NCI-H128 (cell line): ENCODE data around the gene AGAP1.

Experiments
- DNase-seq: peaks from one replicate; lab custom pipeline; 2025; ENCODE audit not compliant: unreplicated experiment; lab: John Stamatoyannopoulos, UW

The AGAP1 gene

DNA sequence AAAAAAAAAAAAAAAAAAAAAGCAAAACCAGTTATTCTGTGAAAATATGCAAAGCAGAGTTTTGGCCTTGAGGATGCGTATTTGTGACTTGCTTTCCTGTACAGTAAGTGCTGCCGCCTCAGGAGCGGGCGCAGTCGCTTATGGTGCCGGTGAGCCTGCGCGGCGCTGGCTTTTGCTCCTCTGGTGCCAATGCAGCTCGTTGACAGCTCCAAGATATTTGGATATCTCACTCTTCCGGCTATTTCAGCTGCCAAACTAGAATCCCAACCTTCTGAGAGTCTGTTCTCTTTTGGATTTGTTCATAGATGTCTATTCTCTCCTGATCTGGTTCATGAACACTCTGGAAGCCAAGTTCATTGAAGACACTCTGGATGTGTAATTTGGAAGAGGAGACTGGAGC, 184.1 kb downstream of the AGAP1 start:
- no peak for DNase-seq

DNA sequence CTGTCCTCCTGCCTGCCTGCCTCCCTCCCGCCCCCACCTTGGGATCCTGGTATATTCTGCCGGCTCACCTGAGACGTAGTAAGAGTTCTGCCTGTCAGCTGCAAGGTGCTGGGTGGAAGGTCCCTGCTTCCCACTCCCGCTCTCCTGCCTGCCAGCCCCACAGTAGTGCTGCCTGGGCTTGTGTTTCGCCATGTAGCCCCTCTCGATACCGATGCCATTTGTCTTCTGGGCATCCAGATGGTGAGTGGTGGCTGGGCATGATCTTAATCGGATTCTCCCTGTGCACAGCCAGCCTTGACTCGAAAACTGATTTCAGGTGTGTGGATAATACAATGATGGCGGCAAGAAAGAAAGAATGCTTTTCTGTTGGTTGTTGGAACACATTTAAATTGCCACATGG, 184.9 kb downstream of the AGAP1 start:
- no peak for DNase-seq

DNA sequence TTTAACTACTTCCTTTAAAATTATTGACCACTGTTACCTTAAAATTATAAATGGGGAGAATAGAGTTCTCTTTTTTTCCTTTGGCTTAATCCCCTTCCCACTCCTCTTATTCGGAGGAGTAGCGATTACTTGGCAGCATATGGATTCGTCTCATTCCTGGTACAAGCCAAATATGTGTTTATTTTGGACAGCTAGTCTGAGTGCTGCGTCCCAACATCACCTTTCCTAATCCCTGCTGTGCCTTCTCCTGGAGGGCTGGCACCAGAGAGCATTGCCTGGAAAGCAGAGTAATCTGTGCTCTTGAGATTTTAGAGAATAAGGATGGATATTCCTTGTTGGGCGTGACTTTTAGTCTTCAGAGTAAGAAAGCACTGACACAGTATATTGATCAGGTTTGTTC, 185.6 kb downstream of the AGAP1 start:
- no peak for DNase-seq

DNA sequence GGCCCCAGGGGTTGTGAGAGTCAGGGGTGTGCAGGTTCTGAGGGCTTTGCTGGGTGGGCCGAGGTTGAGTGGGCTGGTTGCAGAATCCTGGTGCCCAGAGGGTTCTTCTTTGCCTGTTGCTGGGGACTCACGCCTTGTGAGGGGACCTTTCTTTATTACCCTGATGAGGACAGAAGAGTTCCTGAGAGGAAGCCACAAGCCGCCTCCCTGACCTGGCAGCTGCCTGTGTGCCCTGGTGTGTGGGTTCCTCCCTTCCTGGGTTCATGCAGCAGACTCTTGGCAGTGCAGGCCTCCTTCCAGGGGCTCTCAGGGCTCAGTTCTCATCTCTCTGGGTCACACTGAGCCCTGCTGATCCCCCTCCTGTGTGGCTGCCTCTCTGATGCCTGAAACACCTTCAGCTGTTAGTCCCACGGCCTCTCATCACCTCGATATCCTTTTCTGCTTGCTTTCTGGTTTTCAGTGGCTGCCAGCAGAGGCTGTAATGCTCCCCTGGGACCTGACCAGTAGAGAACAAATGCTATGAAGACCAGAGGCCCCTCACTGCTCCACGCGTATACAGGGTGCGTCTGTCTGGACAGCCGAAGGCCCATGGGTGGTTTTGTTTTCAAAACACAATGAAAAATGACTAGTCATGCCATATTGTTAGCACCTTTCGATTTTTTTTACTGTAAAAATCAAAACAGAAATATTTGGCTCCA, 191.3 kb downstream of the AGAP1 start:
- no peak for DNase-seq

DNA sequence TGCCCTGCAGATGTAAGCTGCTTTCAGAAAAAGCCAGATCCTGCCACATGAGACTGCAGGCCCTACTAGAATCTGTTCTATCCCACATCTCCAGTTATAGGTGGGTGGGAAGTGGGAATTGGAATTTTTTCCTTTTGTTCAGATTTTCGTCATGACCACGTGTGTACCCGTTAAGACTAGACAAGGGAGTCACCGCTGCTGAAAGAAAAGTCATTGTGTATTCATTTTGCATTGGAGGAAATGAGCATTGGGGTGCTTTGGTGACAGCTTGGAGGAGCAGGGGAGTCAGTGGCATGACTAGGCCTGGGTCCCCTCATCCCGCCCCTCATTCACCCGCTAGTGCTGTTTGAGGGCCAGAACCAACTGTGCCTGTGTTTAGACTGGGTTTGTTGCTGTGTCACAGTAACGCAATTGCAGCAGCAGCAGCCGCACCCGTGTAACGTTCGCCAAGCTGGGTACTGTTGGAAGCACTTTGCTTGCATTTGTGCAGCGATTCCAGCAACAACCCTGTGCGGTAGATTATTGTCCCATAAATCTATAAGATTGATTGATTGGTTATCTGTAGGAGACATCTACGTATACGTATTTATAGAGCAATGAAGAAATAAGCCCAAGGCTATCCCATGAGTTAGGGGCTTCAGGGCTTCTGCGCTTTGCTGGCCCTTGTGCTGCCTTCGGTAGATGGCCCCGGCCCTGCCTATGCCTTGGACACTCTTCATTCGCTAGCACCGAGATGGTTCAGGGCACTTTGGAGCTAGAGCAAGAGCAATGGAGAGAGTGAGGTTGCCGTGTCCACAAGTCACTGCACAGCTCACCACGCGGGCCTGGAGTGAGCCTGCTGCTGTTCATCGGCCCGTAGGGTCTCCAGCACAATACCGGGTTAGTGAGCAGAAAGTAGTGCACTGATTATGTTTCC, 194.9 kb downstream of the AGAP1 start:
- no peak for DNase-seq

DNA sequence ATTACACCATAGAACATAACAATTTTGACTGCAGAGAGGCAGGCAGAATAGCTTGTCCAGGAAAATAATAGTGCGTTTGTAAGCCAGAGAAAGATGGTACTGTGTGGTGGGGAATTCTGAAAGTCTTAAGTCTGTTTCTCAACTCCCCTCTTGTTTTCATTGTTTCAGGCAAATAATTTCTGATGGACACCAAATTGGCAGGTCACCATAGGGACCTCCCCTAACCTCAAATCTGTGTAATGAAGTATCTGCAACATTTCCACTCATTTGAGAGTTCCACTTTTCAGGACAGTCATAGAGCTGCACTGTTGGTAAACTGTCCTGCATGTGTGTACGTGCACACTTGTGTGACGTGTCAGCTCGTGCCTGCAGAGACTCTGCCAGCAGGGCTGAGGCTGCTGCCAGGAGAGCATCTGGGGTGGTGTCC, 195.6 kb downstream of the AGAP1 start:
- DNase-seq: no peak

DNA sequence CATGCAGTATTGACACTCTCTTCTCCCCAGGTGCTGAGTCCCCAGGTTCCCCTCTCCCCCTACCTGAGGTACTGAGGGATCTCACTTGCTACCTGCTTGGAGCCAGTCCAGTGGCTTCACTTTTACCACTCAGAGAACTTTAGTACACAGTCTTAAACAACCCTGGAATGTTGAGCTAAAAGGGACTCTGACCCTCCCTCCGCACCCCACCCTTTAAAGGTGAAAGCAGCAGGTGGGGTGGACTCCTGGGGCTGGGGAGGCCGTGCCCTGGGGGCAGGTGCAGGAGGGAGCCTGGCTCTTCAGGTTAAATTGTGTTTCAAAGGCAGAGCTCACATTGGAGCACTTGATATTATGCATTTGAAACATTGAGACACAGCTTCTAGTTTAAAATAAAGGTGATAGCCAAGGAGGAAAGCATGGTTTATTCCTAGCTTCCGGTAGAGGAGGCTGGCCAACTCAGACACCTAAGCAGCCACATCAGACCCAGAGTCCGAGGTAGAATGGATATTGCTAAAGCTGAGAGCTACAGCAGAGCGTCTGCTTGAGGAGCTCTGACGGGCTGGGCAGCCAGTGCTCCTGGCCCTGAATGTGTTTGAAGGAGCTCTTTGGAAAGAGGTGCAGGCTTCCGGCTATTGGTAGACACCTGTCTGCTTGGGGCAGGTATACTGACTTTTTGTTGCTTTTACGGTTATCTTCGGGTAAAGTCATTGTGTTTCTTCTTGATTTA, 196.4 kb downstream of the AGAP1 start:
- DNase-seq: no peak

DNA sequence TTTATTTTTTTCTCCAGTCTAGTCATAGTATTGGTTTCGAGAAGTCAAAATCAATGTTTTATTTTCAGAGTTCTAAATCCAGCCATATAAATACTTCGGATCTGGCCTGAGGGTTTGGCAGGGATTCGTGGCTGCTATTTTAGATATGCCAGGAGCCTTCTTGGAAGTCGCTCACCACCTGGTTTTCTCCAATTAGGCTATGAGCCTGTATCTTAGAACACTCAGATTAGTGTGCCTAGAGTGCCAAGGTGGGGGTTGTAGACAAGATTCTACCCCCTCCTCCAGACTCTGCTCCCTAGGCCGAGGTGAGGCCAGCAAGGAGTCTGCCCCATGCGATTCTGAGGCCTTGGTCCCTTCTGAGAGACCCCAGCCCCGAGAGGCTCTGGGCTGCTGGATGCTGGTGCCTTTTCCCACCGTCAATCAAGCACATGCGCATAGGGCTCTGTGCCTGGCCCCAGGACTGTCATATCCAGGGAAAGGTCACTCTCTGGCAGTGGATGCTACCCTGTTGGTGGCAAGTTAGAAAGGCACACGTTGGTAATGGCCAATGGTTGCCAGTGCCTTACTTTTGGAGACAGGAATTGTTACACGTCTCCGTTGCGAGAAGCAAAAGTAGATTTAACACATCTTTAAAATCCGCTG, 197.1 kb downstream of the AGAP1 start:
- no peak for DNase-seq

DNA sequence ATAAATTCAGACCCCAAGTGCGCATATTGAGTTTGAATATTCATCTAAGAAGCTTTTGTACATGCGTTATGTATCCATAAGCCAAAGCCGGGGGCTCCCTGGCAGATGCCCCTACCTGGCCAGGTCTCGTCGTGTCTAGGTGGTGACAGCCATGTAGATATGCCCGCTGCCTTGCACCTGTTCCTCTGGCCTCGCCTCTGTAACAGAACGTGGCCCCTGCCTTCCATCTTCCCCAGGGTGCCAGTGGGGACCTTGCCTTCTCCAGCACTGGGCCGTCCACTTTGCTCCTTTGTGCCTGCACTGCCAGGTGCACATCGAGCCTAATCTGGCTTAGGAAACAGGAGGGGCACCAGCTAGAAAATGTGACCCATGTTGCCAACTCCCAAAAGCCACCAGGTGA, 198.2 kb downstream of the AGAP1 start:
- no peak for DNase-seq

DNA sequence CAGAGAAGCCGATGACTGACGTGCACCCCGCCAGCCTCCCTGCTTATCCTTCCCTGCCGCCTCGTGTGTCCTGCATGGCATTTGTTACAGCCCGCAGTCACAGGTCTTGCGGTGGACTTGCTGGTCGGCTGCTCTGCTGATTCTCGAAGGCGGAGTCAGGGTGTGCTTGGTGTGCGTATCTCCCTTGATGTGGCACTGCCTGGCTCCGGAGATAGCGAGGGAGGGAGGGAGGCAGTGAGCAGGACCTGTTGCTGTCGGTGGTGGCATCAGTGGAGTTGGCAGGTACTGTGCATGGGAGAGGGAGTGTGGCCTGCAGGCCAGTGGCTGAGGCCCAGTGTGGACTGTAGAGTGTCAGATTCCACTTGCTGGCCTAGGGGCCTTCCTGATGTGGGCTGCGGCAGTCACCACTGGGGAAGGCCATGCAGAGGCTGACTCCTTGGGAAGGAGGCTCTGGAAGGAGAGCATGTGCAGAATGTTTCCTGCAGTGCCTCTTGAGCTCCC, 198.9 kb downstream of the AGAP1 start:
- DNase-seq: no peak

DNA sequence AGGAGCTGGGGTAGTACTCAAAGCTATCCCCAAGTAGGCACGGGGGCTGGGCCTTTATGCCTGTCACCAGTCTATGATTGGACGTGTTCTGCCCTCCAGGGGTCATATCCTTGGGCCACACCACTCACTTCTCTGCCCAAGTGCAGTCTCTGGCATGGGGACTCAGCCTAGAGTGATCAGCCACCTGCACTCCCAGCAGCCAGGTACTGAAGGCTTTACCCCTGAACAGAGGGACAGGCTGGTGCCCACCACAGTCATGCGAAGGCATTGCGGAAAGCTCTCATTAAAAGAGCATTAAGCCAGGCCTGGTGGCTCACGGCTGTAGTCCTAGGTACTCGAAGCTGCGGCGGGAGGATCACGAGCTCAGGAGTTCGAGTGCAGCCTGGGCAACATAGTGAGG, 199.4 kb downstream of the AGAP1 start:
- no peak for DNase-seq

DNA sequence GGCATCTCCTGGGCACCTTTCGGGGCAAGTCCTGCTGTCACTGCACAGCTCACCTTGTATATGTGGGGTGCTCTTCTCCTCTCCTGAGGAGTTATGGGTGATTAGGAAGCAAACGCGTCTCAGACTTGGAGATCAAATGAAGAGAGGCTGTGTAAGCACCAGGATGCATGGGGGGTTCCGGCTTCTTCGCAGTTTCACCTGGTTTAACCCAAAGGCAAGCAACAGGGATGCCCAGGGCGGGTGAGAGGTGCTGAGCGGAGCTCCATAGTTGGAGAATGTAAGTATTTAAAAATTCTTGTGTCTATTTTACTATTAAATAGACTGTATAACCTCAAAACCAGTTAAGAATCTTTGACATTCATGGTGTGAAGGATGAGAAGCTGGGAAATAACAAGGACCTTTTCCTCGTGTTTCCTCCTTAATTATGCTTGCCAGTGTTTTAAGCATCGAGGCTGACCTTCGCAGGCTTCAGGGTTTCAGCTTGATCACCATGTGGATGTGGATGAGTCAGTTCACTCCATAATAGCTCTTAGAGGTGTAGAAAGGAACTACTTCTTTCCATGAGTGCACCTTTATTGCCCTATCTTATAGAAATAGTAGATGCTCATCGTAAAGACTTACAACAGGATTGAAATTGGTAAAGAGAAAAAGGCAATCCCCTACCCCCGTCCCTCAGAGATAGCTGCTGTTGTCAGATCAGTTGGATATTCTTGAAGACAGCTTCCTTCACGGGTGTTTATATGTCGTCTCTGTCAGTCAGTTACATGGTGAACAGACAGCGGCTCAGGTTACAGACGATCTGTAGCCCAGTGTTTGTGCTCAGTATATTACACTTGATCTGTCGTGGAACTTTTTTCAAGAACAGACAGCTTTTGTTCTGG, 201.1 kb downstream of the AGAP1 start:
- DNase-seq: no peak

DNA sequence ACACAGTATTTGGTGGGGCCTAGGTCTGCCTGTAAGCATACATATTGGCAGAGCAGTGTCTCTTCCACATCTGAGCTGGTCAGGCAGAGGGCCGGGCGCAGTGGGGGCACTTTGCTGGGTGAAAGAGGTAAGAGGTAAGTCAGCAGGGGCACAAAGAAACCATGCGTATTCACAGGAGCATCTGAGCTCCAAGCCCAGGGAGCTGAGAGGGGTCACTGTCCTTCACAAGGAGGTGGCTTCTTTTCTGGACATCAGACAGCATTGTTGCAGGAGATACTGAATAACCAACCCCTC, 201.7 kb downstream of the AGAP1 start:
- DNase-seq: no peak

DNA sequence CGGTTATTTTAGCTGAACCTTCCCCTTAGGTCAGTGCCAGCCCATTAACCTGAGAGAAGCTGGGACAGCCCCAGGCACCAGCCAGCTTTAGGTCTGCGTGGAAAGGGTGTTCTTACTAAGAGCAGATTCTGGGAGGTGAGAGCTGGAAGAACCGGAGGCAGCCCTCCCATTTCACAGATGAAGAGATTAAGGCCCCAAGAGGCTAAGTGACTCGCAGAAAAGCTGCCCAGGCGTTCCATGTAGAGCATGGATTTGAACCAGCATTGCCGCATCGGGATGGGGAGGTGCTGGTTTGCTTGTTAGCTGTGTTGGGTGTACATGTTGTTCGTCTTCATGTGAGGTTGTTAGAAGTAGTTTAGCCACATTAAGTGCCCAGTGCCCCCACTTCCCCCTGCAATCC, 203.2 kb downstream of the AGAP1 start:
- no peak for DNase-seq

DNA sequence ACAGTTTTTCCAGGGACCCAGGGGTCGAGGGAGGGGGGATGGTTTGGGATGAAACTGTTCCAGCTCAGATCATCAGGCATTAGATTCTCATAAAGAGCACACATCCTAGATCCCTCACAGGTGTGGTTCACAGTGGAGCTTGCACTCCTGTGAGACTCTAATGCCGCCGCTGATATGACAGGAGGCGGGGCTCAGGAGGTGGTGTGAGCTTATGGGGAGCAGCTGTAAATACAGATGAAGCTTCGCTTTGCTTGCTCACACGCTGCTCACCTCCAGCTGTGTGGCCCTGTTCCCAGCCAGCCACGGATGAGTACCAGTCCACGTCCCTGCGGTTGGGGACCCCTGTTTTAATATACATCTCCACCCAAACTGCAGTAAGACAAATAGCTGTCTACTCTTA, 204.2 kb downstream of the AGAP1 start:
- no peak for DNase-seq

DNA sequence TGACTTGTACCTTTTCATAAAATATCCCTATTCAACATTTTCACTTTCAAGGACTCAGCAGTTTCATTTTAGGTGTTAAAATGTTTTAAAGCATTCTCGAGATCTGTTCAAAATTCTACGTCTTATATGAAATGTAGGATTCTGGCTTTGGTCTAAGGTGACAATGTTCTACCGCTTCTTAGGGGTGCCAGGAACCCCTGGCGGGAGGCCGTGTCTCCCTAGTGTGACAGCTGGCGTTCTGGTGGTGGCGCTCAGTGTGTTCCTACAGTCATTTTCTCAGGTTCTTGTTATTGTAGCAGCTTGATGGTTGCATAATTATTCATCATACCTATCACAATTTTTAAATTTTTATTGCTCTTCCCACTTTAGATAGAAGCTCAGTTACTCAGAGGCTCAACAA, 204.6 kb downstream of the AGAP1 start:
- DNase-seq: no peak

DNA sequence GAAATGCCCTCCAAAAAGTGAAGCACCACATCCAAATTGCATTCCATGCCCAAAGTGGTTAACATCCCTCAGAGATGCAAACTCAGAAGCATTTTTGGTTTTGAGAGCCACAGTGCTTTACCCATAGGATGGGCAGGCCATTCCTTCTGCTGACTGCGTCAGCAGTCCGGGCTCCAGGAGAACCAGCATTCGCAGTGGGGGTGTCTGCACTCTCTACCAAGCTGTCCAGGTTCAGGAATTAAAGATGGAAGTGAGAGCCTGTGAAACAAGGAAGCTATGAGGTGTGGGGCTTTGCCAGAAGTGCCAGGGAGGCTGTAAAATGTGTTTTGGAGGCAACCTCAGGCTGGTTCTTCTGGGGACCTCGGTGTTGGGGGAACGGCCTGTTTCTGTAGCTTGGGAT, 205.7 kb downstream of the AGAP1 start:
- no peak for DNase-seq

DNA sequence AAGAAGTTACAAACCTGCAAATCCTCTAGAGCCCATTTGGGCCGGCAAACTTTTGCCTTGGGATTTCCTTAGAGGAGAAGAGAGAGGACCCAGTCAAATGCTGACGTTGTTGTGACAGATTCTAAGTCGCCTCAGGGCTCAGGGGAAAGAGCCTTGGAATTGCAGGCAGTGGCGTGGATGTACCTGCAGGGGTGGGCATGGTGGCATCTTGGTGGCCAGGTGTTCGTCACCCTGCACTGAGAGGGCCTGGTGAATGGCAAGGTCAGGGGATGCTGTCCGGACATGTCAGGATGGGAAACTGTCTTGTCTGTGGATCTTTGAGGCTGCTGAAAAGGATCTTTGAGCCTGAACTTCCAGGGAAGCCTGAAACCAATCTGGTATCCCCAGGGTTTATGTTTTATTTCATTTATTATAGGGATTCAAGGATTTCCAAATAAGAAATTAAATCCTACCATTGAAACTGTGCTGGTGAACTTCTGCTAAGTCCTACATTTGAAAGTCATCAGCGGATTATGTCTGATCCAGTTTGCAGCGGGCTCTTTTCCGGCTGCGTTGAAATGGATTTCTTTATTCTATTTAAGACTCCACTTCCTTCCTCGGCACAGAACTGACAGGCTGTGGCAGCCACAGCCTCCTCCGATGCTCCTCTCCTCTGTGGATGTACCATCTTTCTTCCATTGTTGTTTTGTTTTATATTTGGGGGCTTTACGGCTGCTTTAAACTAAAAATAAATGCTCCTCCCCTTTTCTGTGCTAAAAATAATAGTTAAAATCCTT, 207.6 kb downstream of the AGAP1 start:
- no peak for DNase-seq

DNA sequence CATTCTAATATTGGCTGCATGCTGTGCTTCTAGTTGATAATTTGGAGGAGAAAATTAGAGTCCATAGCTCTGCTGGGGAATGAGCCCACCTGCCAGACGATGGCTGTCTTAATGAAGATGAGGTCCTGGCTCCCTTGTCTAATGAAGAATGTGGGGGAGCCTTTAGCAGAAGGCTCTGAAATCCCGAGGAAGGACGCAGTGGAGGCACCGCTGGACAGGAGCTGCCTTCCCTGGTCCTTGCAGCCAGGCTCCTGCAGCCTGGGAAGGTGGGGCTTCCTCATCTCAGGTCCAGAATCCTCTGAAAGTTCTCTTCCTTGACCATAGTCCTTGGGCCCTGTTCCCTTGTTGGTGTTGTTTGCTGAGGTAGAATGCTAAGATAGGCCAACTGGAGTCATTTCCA, 208.3 kb downstream of the AGAP1 start:
- DNase-seq: no peak
